HCT116 (cell line): ENCODE results near the gene FHL5.

Experiments
- ELF1 ChIP-seq: IDR thresholded peaks from 2 replicates; pipeline ENCODE4 v1.6.1; 2012; ENCODE audit warnings: low read depth, borderline replicate concordance
- EZH2phosphoT487 ChIP-seq: fragments of 200-600 bp; IDR thresholded peaks from 2 replicates; pipeline ENCODE4 v1.6.1; 2018; ENCODE audit warnings: antibody characterized with exemption, borderline replicate concordance
- POLR2A ChIP-seq: IDR thresholded peaks from 2 replicates; pipeline ENCODE4 v1.7.0; 2011; ENCODE audit warnings: borderline replicate concordance; ENCODE audit not compliant: insufficient read depth, insufficient read length; ENCODE audit errors: extremely low read depth
- POLR2AphosphoS5 ChIP-seq: IDR thresholded peaks from 2 replicates; pipeline ENCODE4 v1.6.1; 2011; ENCODE audit warnings: mild to moderate bottlenecking, low read depth, low read length, moderate library complexity
- SP1 ChIP-seq: IDR thresholded peaks from 2 replicates; pipeline ENCODE4 v1.6.1; 2012; ENCODE audit warnings: low read depth
- ZBTB33 ChIP-seq: IDR thresholded peaks from 2 replicates; pipeline ENCODE4 v1.6.1; 2011; ENCODE audit warnings: mild to moderate bottlenecking, low read length, moderate library complexity; ENCODE audit not compliant: insufficient replicate concordance; ENCODE audit errors: extremely low read depth
- ZNF274 ChIP-seq: fragments of 200-500 bp; sonication (Bioruptor generic); IDR thresholded peaks from 2 replicates; pipeline ENCODE4 v1.6.1; 2014; ENCODE audit warnings: mild to moderate bottlenecking, low read depth, low read length, inconsistent platforms

- no peak for TF ChIP-seq SP1
- no peak for TF ChIP-seq ZBTB33
- TF ChIP-seq ZNF274: no peak
- TF ChIP-seq EZH2phosphoT487: no peak
- no peak for TF ChIP-seq POLR2AphosphoS5
- TF ChIP-seq ELF1: no peak
- TF ChIP-seq POLR2A: no peak
Measured at GRCh38 chr6:96532399-96532798, 30.5 kb upstream of the FHL5 start.
